K562 (cell line): ENCODE measurements around the gene LHPP. TPM values are rescaled to one million over a fixed set of nuclear protein-coding genes. Genes with fewer than 3 reads are reported as not detected.

Source experiments
- ATAC-seq: fragments of 200-7000 bp; cut with Tn5 transposase; 3 replicates; pipeline ENCODE4 v1.9.1; 2020; ENCODE audit warnings: moderate library complexity
- BruUV-seq: library from RNA; stranded (reverse); fragments of 400-500 nt; replicated peaks from 2 replicates; lab custom pipeline; 2021; lab: Mats Ljungman, UMichigan
- CTCF ChIA-PET: fragments of 300-600 bp; formaldehyde crosslinking; extraction: SDS; loops from one replicate; lab custom pipeline; 2021; ENCODE audit warnings: low intra/inter-chr PET ratio; lab: Yijun Ruan, JAX
- POLR2A ChIA-PET: fragments of 300-600, 350-650 bp; sonication (Branson Sonifier 250); formaldehyde crosslinking; extraction: SDS; loops from one replicate; lab custom pipeline; 2021; ENCODE audit warnings: antibody characterized with exemption, inconsistent platforms; lab: Yijun Ruan, JAX
- DNase-seq, 4 experiments: peaks; one replicate each; pipeline versions ENCODE4 v3.0.0 to v3.0.0-alpha.2; 2011 to 2018; ENCODE audit warnings: low spot score in 3 of 4, mixed read lengths in 3 of 4; ENCODE audit errors: extremely low read depth in 1 of 4
- FAIRE-seq: peaks from 2 replicates; lab custom pipeline; 2011; peaks lifted over from hg19 to GRCh38; lab: Jason Lieb, UNC
- H2AFZ ChIP-seq: 2 replicates; pipeline ENCODE4 v1.6.0; 2011; ENCODE audit warnings: low read depth, low read length, control low read depth, inconsistent platforms
- H3K27ac ChIP-seq: fragments of 200-600 bp; 3 replicates; pipeline ENCODE4 v1.8.0; 2011; ENCODE audit warnings: low read depth, mild to moderate bottlenecking, control low read depth, inconsistent platforms, low read length, moderate library complexity, mixed read lengths; ENCODE audit errors: extremely low read depth
- H3K27me3 ChIP-seq, 2 experiments: fragments of 300-600 bp in 1 of 2; 2 replicates in 1 of 2; 3 replicates in 1 of 2; pipeline versions ENCODE4 v1.6.0 to v1.8.0; 2011; ENCODE audit warnings: inconsistent platforms in 2 of 2, low read length in 2 of 2, mild to moderate bottlenecking in 1 of 2, mixed read lengths in 1 of 2, moderate library complexity in 1 of 2; ENCODE audit not compliant: control insufficient read depth in 2 of 2, insufficient read depth in 2 of 2
- H3K36me3 ChIP-seq: fragments of 300-600 bp; 3 replicates; pipeline ENCODE4 v1.8.0; 2011; ENCODE audit warnings: mild to moderate bottlenecking, low read length, inconsistent platforms; ENCODE audit not compliant: control insufficient read depth, insufficient read depth
- H3K4me1 ChIP-seq, 2 experiments: fragments of 200-600 bp in 1 of 2; replicated peaks in 1 of 2; 2 replicates in 1 of 2; 3 replicates in 1 of 2; pipeline versions ENCODE4 v1.5.1 to v1.8.0; 2011; ENCODE audit warnings: inconsistent platforms in 2 of 2, low read length in 2 of 2, mild to moderate bottlenecking in 1 of 2, mixed read lengths in 1 of 2, moderate library complexity in 1 of 2; ENCODE audit not compliant: control insufficient read depth in 2 of 2, insufficient read depth in 2 of 2
- H3K4me2 ChIP-seq: 2 replicates; pipeline ENCODE4 v1.6.1; 2011; ENCODE audit warnings: low read length, control low read depth, inconsistent platforms, mixed read lengths; ENCODE audit not compliant: insufficient read depth
- H3K4me3 ChIP-seq: fragments of 200-600 bp; sonication (generic), shearing (Covaris generic); 2 replicates; pipeline ENCODE4 v1.5.1; 2016; ENCODE audit warnings: control low read depth, inconsistent platforms
- H3K79me2 ChIP-seq: fragments of 200-600 bp; 3 replicates; pipeline ENCODE4 v1.8.0; 2011; ENCODE audit warnings: low read length, inconsistent platforms; ENCODE audit not compliant: control insufficient read depth, insufficient read depth
- H3K9ac ChIP-seq, 2 experiments: 2 replicates each; pipeline versions ENCODE4 v1.6.0 to v1.6.1; 2011; ENCODE audit warnings: low read depth in 2 of 2, low read length in 2 of 2, control low read depth in 1 of 2, inconsistent platforms in 1 of 2, mild to moderate bottlenecking in 1 of 2, mixed read lengths in 1 of 2; ENCODE audit not compliant: insufficient read depth in 1 of 2
- H3K9me1 ChIP-seq: one replicate; pipeline ENCODE4 v1.6.0; 2011; ENCODE audit warnings: inconsistent platforms, mild to moderate bottlenecking, low read length, moderate library complexity; ENCODE audit not compliant: control insufficient read depth, insufficient read depth
- H3K9me3 ChIP-seq: replicated peaks from 2 replicates; pipeline ENCODE4 v1.5.1; 2011; ENCODE audit warnings: low read depth, low read length, inconsistent platforms; ENCODE audit not compliant: control insufficient read depth, insufficient read depth
- H4K20me1 ChIP-seq: replicated peaks from 2 replicates; pipeline ENCODE4 v1.6.1; 2011; ENCODE audit warnings: low read length, inconsistent platforms, mixed read lengths; ENCODE audit not compliant: control insufficient read depth, insufficient read depth
- BCOR ChIP-seq: fragments of 450-650 bp; IDR thresholded peaks from 2 replicates; pipeline ENCODE4 v1.6.1; 2016
- CCNT2 ChIP-seq: IDR thresholded peaks from 2 replicates; pipeline ENCODE4 v1.6.1; 2011; ENCODE audit warnings: borderline replicate concordance, low read depth, mild to moderate bottlenecking, moderate library complexity, mixed read lengths, low read length; ENCODE audit not compliant: insufficient read length; ENCODE audit errors: extremely low read depth
- GTF2F1 ChIP-seq: IDR thresholded peaks from 2 replicates; pipeline ENCODE4 v1.6.1; 2011; ENCODE audit warnings: low read depth, low read length, improper control_type of control experiment
- SP1 ChIP-seq: sonication (generic); formaldehyde crosslinking; IDR thresholded peaks from 2 replicates; pipeline ENCODE4 v1.8.1; 2022; ENCODE audit warnings: mild to moderate bottlenecking, missing genetic modification reagents
- ZBTB1 ChIP-seq: sonication (generic); formaldehyde crosslinking; IDR thresholded peaks from 2 replicates; pipeline ENCODE4 v1.8.1; 2023; ENCODE audit warnings: missing genetic modification reagents, low read depth, mild to moderate bottlenecking, borderline replicate concordance
- ZBTB7A ChIP-seq: IDR thresholded peaks from 2 replicates; pipeline ENCODE4 v1.6.1; 2011; ENCODE audit warnings: low read depth, mild to moderate bottlenecking, low read length, moderate library complexity, borderline replicate concordance; ENCODE audit not compliant: control insufficient read depth
- ZFP36 ChIP-seq: fragments of 150-350 bp; IDR thresholded peaks from 2 replicates; pipeline ENCODE4 v1.6.1; 2018; ENCODE audit warnings: low read length, low read depth; ENCODE audit not compliant: partially characterized antibody
- ZNF695 ChIP-seq: fragments of 450-650 bp; formaldehyde crosslinking; IDR thresholded peaks from 2 replicates; pipeline ENCODE4 v1.4.0; 2020; ENCODE audit warnings: mild to moderate bottlenecking, moderate library complexity
- ZNF780A ChIP-seq: fragments of 250-450 bp; sonication (Bioruptor Pico); IDR thresholded peaks from 2 replicates; pipeline ENCODE4 v1.5.0; 2021; ENCODE audit warnings: mild to moderate bottlenecking
- ZNF830 ChIP-seq: fragments of 250-450 bp; sonication (Bioruptor Pico); IDR thresholded peaks from 2 replicates; pipeline ENCODE4 v1.5.0; 2021; ENCODE audit warnings: mild to moderate bottlenecking
- WGBS: fragments of 100-300 bp; shearing (Covaris generic); methylation state at CpG from one replicate; pipeline ENCODE4 v1.1.6; 2016; ENCODE audit warnings: low coverage, mixed read lengths; ENCODE audit not compliant: insufficient coverage; ENCODE audit errors: missing lambda C conversion rate; 5-methylcytosine and 5-hydroxymethylcytosine counted together
- in situ Hi-C: fragments of 300-500 bp; cut with MboI; formaldehyde crosslinking; loops from 4 replicates; pipeline ENCODE4 v1.15.0; 2018; ENCODE audit warnings: inconsistent platforms, mixed read lengths
- intact Hi-C: fragments of 100-400 bp; cut with micrococcal nuclease; formaldehyde crosslinking; loops from 2 replicates; pipeline ENCODE4 v1.14.2; 2022
- polyA plus RNA-seq, 8 experiments: library from polyadenylated mRNA; depleted of rRNA in 4 of 8; stranded (reverse) in 5 of 8; unstranded in 3 of 8; fragments of >200 nt; fragmentation: Nextera tagmentation in 2 of 8; fragmentation: Illumina TruSeq in 1 of 8; extraction: Ambion mirVana in 2 of 8; extraction: Trizol in 1 of 8; gene quantifications; 2 replicates each; pipeline versions ENCODE4 v1.2.1 to v1.2.3, GENCODE V29; 2011 to 2014; ENCODE audit warnings: inconsistent platforms in 1 of 8, missing spikeins in 1 of 8
- total RNA-seq, 7 experiments: library from RNA; depleted of rRNA in 6 of 7; stranded (reverse); fragments of >200 nt in 6 of 7; fragmentation: Illumina TruSeq in 2 of 7; extraction: Trizol in 2 of 7; gene quantifications; 2 replicates each; pipeline versions ENCODE4 v1.2.1 to v1.2.3, GENCODE V29; 2011 to 2021; ENCODE audit warnings: low replicate concordance in 1 of 7
- TF ChIP-seq, protein P1 (sequence below): sonication (generic); formaldehyde crosslinking; IDR thresholded peaks from 2 replicates; pipeline ENCODE4 v1.8.0; 2022; ENCODE audit warnings: mild to moderate bottlenecking, missing genetic modification reagents
- TF ChIP-seq, protein P2 (sequence below): IDR thresholded peaks from 2 replicates; pipeline ENCODE4 v1.6.1; 2014; ENCODE audit warnings: antibody characterized with exemption

LHPP gene
- total and polyA plus RNA-seq, 9 of the 15 experiments (the other 6 are each of a cell fraction or from before 2014, with no cell fraction given): 0.34 to 7.4 (median 3.0) TPM

DNA sequence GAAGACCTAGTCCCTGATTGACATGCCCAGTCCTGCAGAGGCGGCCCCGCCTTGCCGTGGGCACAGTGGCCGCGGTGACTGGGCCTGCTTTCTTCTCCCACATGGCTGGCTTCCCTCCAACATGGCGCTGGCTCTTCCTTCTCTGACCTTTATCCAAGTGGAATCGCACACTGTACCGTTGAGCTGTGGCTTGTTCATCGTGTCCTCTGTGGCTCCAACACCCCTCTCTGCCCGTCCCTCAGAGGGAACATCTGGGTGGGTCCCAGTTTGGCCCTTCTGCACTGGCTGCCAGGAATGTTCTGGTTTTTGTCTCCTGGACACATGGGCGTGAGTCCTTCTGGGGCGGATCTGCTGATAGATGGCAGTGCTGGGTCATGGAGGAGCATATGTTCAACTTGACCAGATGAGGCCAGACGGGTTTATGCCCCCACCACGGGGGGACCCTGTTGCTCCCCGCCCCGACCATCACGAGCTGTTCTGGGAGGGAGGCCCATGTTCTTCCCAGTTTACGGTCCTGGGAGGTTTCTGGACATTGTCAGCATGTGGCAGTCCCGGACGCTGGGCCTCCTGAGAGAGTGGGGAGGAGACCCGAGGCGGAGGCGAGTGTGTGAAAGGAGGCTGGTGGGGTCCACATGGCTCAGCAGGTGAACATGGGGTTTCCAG is 63.5 kb downstream of the LHPP start:
- CTCF ChIA-PET: no interaction called here
- peaks cover 0 to 50% of the 10 kb centered on the region in 2 experiments; a peak in 3 of 5 replicates for H3K4me1 ChIP-seq

DNA sequence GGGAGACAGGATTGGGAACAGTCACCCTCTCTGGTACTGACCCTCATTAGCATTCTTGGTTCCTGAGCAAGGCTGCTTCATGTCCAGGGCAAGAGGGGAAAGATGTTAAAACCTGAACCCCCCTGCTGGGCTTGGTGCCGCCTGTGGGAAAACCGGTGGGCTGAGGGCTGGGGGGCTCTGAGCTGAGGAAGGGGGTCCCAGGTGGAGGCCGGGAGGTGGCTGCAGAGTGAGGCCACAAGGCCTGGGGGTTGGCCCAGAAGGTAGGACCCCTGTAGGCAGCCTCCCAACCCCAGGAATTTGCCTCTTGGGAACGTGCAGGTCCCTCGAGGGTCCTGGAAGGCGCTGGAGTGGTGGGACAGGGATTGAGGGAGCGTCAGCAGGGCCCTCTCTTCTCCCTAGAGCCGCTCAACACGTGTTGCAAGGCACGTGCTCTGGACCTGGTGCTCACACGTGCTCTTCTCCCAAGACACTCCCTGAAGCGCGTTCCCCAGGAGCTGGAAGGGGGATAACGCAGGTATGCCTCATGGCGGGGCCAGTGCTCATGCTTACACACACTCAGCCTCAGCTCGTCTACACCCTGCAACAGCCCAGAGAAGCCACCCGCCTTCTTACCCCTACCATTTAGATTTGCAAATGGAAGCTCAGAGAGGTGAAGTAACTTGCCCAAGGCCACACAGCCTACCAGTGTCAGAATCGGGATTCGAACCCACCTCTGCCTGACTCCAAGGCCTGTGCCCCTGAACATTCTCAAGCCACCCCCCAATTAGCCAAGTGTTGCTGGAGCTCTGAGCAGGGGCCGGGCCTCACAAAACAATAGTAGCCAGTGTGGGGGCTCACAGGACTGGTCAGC is 64.4 kb downstream of the LHPP start:
- CTCF ChIA-PET: no interaction called here
- Histone ChIP-seq H3K27ac (no peak overlapping the region), H3K9me1 (no peaks in the 10 kb centered on the region), H3K4me2 (no peak overlapping the region), H3K9ac (no peak overlapping the region), H3K79me2 (no peaks in the 10 kb centered on the region), H3K4me1 (peaks cover 0 to 58% of the 10 kb centered on the region in 2 experiments; a peak in 3 of 5 replicates), H3K4me3 (no peak overlapping the region), H3K27me3 (no peaks in the 10 kb centered on the region), H3K36me3 (no peaks in the 10 kb centered on the region), H3K9me3 (no peaks in the 10 kb centered on the region), H2AFZ (no peak overlapping the region; the same call in 1 of the 2 replicates), H4K20me1 (no peaks in the 10 kb centered on the region; the same call in 1 of the 2 replicates)
- no TSS peak for BruUV-seq
- in situ Hi-C loops: no loop called here
- intact Hi-C loops: no loop called here
- POLR2A ChIA-PET: no interaction called here
- ATAC-seq (no peak), FAIRE-seq (no peak), DNase-seq (no peak)
- WGBS: 54% methylated on average over 12 of the region's 20 CpGs
- TF ChIP-seq, protein P1, sequence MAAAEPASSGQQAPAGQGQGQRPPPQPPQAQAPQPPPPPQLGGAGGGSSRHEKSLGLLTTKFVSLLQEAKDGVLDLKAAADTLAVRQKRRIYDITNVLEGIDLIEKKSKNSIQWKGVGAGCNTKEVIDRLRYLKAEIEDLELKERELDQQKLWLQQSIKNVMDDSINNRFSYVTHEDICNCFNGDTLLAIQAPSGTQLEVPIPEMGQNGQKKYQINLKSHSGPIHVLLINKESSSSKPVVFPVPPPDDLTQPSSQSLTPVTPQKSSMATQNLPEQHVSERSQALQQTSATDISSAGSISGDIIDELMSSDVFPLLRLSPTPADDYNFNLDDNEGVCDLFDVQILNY (CRISPR knock-in tag): no peak
- TF ChIP-seq SP1 (CRISPR knock-in tag) (no peak), ZBTB7A (0 out of 2 replicates have a peak, but pooled peaks have one; percentile 14), ZBTB1 (CRISPR knock-in tag) (no peak), GTF2F1 (no peak), ZNF780A (no peak), BCOR (peak; percentile 88)
- TF ChIP-seq, protein P2, sequence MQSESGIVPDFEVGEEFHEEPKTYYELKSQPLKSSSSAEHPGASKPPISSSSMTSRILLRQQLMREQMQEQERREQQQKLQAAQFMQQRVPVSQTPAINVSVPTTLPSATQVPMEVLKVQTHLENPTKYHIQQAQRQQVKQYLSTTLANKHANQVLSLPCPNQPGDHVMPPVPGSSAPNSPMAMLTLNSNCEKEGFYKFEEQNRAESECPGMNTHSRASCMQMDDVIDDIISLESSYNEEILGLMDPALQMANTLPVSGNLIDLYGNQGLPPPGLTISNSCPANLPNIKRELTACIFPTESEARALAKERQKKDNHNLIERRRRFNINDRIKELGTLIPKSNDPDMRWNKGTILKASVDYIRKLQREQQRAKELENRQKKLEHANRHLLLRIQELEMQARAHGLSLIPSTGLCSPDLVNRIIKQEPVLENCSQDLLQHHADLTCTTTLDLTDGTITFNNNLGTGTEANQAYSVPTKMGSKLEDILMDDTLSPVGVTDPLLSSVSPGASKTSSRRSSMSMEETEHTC: no peak

More for the DNA sequence above, 63.5 kb downstream of the LHPP start:
- Histone ChIP-seq H3K79me2 (no peaks in the 10 kb centered on the region), H3K9me3 (no peaks in the 10 kb centered on the region), H4K20me1 (no peaks in the 10 kb centered on the region; the same call in 1 of the 2 replicates), H3K9ac (peak overlapping the region in 1 of 2 experiments; percentile 26; a peak in 1 of 4 replicates), H3K4me2 (no peak overlapping the region), H3K4me3 (no peak overlapping the region), H2AFZ (peak overlapping the region; percentile 66), H3K27ac (no peak overlapping the region), H3K27me3 (no peaks in the 10 kb centered on the region), H3K9me1 (no peaks in the 10 kb centered on the region), H3K36me3 (no peaks in the 10 kb centered on the region)
- TF ChIP-seq ZFP36 (no peak), CCNT2 (no peak), ZNF830 (no peak), ZNF695 (CRISPR knock-in tag) (no peak)
- no TSS peak for BruUV-seq
- 71% methylated on average over 11 of the region's 23 CpGs for WGBS
- no peak for DNase-seq
- POLR2A ChIA-PET: no interaction called here
- intact Hi-C loops: no loop called here
- ATAC-seq: no peak
- FAIRE-seq: no peak
- in situ Hi-C loops: loop anchor here (25.0 kb wide), 1 partner anchor 513 kb away; no protein-coding TSS in a partner anchor
